AG04449 (cell line): ENCODE results near the gene BARX2.

ENCODE experiments used
- CTCF ChIA-PET: fragments of 350-600 bp; formaldehyde crosslinking; extraction: SDS; loops from one replicate; lab custom pipeline; 2021; ENCODE audit warnings: antibody characterized with exemption; lab: Yijun Ruan, JAX
- POLR2A ChIA-PET: fragments of 400-600, 350-600 bp; formaldehyde crosslinking; extraction: SDS; loops from one replicate; lab custom pipeline; 2020; ENCODE audit warnings: antibody characterized with exemption, inconsistent platforms; lab: Yijun Ruan, JAX
- DNase-seq: peaks from one replicate; pipeline ENCODE4 v3.0.0-alpha.2; 2010; ENCODE audit warnings: low read depth, low spot score
- H3K4me3 ChIP-seq: 2 replicates; pipeline ENCODE4 v1.5.1; 2011; ENCODE audit warnings: low read depth, mild to moderate bottlenecking, control low read depth, low read length
- CTCF ChIP-seq: IDR thresholded peaks from one replicate; pipeline ENCODE4 v1.5.1; 2011; ENCODE audit warnings: mild to moderate bottlenecking, moderate library complexity, low read length, control low read depth, inconsistent platforms; ENCODE audit not compliant: insufficient read depth; ENCODE audit errors: missing control alignments

Gene BARX2

GRCh38 chr11:129434641-129435498, 59.2 kb downstream of the BARX2 start:
- no peak for DNase-seq

GRCh38 chr11:129435499-129436245, 60.0 kb downstream of the BARX2 start:
- ChIA-PET CTCF (no interaction called here), POLR2A (no interaction called here)
- DNase-seq, result no peak
- H3K4me3 ChIP-seq, result no peak overlapping the region
- TF ChIP-seq CTCF, result no peak

More at GRCh38 chr11:129434641-129435498, 59.2 kb downstream of the BARX2 start:
- CTCF ChIA-PET, result no interaction called here
- TF ChIP-seq CTCF, result no peak
- POLR2A ChIA-PET, result no interaction called here
- no peak overlapping the region for H3K4me3 ChIP-seq

- POLR2A ChIA-PET, result no interaction called here
- H3K4me3 ChIP-seq, result no peak overlapping the region
- CTCF ChIA-PET, result no interaction called here
- no peak for TF ChIP-seq CTCF
- no peak for DNase-seq
Measured at GRCh38 chr11:129436573-129436972, 60.9 kb downstream of the BARX2 start.

GRCh38 chr11:129440028-129440713, 64.5 kb downstream of the BARX2 start:
- CTCF ChIA-PET, result no interaction called here
- no peak overlapping the region for H3K4me3 ChIP-seq
- POLR2A ChIA-PET, result no interaction called here
- no peak for DNase-seq
- TF ChIP-seq CTCF, result no peak

GRCh38 chr11:129442171-129442570, 66.5 kb downstream of the BARX2 start:
- no peak for DNase-seq
- POLR2A ChIA-PET, result no interaction called here
- CTCF ChIA-PET, result no interaction called here

More at GRCh38 chr11:129442171-129442570, 66.5 kb downstream of the BARX2 start:
- H3K4me3 ChIP-seq, result no peak overlapping the region
- no peak for TF ChIP-seq CTCF
